ENCODE data around the gene MRPS23.

GRCh38 chr17:57860414-57860999 lies 10.7 kb upstream of the MRPS23 start:
- TF ChIP-seq POLR2A (IDR thresholded peaks at IDR 0.05) (no peak), CTCF (IDR thresholded peaks at IDR 0.05 in 8 of 11, conservative IDR thresholded peaks at IDR 0.05 in 3 of 11) (no peak)
